Kidney epithelial cell (primary cell): Measurements from ENCODE around the gene CACNA1I. TPM values are rescaled to one million over a fixed set of nuclear protein-coding genes. Genes with fewer than 3 reads are reported as not detected.

Source experiments
- DNase-seq: peaks from one replicate; pipeline ENCODE4 v3.0.0-alpha.2; 2010; ENCODE audit warnings: low read depth
- H3K27me3 ChIP-seq: 2 replicates; pipeline ENCODE4 v1.6.0; 2011; ENCODE audit warnings: low read length; ENCODE audit not compliant: control insufficient read depth, insufficient read depth
- H3K36me3 ChIP-seq: 2 replicates; pipeline ENCODE4 v1.5.1; 2011; ENCODE audit warnings: low read length; ENCODE audit not compliant: control insufficient read depth, insufficient read depth
- H3K4me3 ChIP-seq: 2 replicates; pipeline ENCODE4 v1.5.1; 2011; ENCODE audit warnings: low read depth, mild to moderate bottlenecking, control low read depth, low read length
- total RNA-seq: library from RNA; depleted of rRNA; stranded (reverse); fragments of >200 nt; gene quantifications from 2 replicates; pipeline ENCODE4 v1.2.3, GENCODE V29; 2015
- TF ChIP-seq, protein P1 (sequence below): IDR thresholded peaks from 2 replicates; pipeline ENCODE4 v1.5.1; 2011; ENCODE audit warnings: mild to moderate bottlenecking, moderate library complexity, low read length, control low read depth, inconsistent platforms; ENCODE audit not compliant: insufficient read depth, poor library complexity, severe bottlenecking

Gene CACNA1I
- total RNA-seq, 1 donor from 2014 or later = not detected

DNA sequence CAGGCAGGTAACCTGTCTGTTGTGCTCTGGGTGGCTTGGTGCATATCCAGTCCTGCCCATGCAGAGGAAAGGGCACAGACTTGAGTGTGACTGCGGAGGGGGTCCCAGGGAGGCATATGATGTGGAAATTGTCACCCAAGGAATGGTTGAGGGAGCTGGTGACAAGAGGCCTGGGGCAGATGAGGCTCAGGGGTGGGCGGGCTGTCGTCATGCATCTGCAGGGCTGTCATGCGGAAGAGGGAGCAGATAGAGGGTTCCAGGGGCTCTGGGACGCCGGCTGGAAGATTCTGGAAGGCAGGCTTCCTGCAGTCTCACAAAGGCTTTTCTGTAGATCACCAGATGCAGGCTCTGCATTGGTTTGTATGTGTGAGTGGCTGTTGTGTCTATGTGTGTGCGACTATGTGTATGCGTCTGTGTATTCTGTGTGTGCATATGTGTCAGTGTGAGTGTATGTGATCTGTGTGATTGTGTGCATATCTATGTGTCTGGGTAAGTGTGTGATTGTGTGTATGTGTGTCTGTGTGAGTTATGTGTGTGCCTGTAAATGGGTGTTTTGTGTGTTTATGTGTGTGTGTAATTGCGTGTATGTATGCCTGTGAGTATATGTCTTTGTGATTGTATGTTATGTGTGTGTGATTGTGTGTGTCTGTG is 7.6 kb upstream of the CACNA1I start:
- no peak for DNase-seq
- Histone ChIP-seq H3K27me3 (peaks cover 56% of the 10 kb centered on the region), H3K36me3 (no peaks in the 10 kb centered on the region), H3K4me3 (no peak overlapping the region)
- TF ChIP-seq, protein P1, sequence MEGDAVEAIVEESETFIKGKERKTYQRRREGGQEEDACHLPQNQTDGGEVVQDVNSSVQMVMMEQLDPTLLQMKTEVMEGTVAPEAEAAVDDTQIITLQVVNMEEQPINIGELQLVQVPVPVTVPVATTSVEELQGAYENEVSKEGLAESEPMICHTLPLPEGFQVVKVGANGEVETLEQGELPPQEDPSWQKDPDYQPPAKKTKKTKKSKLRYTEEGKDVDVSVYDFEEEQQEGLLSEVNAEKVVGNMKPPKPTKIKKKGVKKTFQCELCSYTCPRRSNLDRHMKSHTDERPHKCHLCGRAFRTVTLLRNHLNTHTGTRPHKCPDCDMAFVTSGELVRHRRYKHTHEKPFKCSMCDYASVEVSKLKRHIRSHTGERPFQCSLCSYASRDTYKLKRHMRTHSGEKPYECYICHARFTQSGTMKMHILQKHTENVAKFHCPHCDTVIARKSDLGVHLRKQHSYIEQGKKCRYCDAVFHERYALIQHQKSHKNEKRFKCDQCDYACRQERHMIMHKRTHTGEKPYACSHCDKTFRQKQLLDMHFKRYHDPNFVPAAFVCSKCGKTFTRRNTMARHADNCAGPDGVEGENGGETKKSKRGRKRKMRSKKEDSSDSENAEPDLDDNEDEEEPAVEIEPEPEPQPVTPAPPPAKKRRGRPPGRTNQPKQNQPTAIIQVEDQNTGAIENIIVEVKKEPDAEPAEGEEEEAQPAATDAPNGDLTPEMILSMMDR = no peak

DNA sequence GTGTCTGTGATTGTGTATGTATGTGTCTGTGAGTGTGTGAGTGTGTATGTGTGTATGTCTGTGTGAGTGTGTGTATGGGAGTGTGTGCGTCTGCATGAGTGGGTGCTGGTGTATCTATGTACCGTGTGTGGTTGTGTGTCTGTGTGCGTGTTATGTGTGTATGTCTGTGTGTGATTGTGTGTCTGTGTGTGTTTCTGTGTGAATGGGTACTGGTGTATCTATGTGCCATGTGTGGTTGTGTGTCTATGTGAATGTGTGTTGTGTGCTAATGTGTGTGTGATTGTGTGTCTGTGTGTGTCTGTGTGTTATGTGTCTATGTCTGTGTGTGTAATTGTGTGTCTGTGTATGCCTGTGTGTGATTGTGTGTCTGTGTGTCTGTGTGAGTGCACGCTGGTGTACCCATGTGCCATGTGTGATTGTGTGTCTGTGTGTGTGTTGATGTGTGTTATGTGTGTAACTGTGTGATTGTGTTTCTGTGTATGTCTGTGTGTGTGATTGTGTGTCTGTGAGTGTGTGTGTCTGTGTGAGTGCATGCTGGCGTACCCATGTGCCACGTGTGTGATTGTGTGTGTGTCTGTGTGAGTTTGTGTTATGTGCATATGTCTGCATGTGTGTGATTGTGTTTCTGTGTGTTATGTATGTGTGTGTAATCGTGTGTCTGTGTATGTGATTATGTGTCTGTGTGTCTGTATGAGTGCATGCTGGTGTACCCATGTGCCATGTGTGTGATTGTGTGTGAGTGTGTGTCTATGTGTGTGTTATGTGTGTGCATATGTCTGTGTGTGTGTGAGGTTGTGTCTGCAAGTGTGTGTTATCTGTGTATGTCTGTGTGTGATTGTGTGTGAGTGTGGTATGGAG is 6.8 kb upstream of the CACNA1I start:
- Histone ChIP-seq H3K36me3 (no peaks in the 10 kb centered on the region), H3K4me3 (no peak overlapping the region), H3K27me3 (peaks cover 48% of the 10 kb centered on the region)
- no peak for DNase-seq
- TF ChIP-seq, protein P1 = no peak

- DNase-seq = no peak
- Histone ChIP-seq H3K36me3 (no peaks in the 10 kb centered on the region), H3K4me3 (no peak overlapping the region), H3K27me3 (peaks cover 32% of the 10 kb centered on the region)
- TF ChIP-seq, protein P1 = no peak
These were observed 5.1 kb upstream of the CACNA1I start for GRCh38 chr22:39565414-39565944.

GRCh38 chr22:39567135-39567946 is 3.2 kb upstream of the CACNA1I start:
- Histone ChIP-seq H3K4me3 (no peak overlapping the region), H3K36me3 (no peaks in the 10 kb centered on the region), H3K27me3 (peaks cover 20% of the 10 kb centered on the region)
- TF ChIP-seq, protein P1 = no peak
- no peak for DNase-seq

DNA sequence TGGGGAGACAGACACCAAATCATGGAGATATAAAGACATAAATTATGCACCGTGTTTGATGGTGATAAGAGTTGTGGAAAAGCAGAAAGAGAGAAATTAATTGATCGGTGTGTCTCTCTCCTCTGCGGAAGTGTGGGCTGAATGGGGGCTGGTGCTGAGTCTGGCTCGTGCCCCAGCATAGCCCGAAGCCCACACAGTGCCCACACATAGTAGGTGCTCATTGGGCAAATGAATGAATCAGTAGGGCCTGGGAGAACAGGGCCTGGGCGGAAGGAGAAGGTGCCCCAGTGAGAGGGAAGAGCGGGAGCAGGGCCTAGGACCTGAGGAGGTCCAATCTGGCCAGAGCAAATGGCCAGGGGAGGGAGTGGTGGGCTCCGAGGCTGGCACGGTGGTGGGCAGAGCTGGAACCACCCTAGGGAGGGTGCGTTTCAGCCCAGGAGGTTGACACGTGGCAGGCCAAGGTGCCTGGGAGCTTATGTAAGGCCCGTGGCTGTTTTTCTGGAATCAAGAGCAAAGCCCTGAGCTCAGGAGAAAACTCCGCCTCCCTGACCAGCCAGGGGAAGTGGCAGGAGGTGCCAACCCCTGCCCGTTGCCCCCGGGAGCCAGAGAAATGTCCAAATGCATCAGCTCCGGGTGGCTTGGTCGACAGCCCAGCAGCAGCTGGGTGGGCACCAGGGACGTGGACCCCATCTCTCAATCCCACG is 2.1 kb upstream of the CACNA1I start:
- DNase-seq = no peak
- Histone ChIP-seq H3K36me3 (no peaks in the 10 kb centered on the region), H3K4me3 (no peak overlapping the region), H3K27me3 (peaks cover 15% of the 10 kb centered on the region)
- TF ChIP-seq, protein P1 = no peak
